ENCODE measurements around the gene IL17F. TPM values are rescaled to one million over a fixed set of nuclear protein-coding genes. Genes with fewer than 3 reads are reported as not detected.

The IL17F gene
- not detected for total RNA-seq

DNA sequence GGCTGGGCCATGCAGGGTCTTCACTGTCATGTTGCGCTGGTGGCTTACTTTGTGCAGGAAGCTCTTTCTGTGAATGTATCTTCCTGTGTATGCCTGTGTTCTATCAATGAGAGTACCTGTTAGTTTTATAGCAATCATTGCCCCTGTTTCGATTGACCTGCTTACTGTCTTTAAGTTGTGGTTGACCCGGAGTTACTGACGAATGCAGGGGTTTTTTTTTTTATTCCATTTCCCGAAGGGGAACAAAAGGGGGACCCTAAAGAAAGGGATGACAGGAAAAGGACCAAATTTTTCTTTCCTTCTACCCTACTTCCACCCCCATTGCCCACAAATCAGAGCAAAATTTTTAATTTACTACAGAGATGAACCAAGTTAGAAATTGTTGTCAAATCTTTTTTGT, at the start of gene IL17F:
Gene IL17F (minus strand): TSS at position 101 of the 400 bp plus-strand sequence. CDS start 71 bp downstream, at position 30.
- H3K4me3 ChIP-seq: no peak within 1 kb of the TSS
- H3K27ac ChIP-seq: no peak within 1 kb of the TSS
- no peaks in the 10 kb centered on the region for H3K27me3 ChIP-seq
- no peak for TF ChIP-seq POLR2A (IDR thresholded peaks at IDR 0.05)
- TF ChIP-seq POLR2AphosphoS5 (IDR thresholded peaks at IDR 0.05; ENCODE audit: insufficient read depth in 1 of 2, low read depth in 1 of 2): no peak
- TF ChIP-seq, protein P1, sequence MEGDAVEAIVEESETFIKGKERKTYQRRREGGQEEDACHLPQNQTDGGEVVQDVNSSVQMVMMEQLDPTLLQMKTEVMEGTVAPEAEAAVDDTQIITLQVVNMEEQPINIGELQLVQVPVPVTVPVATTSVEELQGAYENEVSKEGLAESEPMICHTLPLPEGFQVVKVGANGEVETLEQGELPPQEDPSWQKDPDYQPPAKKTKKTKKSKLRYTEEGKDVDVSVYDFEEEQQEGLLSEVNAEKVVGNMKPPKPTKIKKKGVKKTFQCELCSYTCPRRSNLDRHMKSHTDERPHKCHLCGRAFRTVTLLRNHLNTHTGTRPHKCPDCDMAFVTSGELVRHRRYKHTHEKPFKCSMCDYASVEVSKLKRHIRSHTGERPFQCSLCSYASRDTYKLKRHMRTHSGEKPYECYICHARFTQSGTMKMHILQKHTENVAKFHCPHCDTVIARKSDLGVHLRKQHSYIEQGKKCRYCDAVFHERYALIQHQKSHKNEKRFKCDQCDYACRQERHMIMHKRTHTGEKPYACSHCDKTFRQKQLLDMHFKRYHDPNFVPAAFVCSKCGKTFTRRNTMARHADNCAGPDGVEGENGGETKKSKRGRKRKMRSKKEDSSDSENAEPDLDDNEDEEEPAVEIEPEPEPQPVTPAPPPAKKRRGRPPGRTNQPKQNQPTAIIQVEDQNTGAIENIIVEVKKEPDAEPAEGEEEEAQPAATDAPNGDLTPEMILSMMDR (IDR thresholded peaks at IDR 0.05): no peak
- DNase-seq (ENCODE audit: extremely low spot score in 2 of 2): no peak
- H3K36me3 ChIP-seq: no peaks in the 10 kb centered on the region
- intact Hi-C loops (cut with DNase I): no loop called here
- no peaks in the 10 kb centered on the region for H3K9me3 ChIP-seq
- H3K4me1 ChIP-seq: no peaks in the 10 kb centered on the region

DNA sequence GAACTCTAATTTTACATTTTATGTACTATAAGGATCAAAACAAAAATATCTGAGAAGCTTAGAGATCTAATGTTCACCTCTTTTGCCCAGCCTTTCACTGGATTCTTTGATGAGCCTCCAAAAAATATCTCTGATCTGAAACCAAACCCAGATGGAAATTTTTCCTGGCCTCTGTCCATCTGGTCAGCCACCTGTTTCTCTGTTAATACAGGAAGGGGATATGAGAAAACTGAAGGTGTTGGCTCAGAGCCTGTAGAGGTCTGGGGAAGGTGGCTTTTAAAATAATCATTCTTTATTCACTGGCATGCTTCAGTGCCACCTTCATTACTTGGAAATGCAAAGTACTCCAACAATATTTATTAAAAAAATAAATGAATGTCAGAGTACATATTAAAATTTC, 48.8 kb upstream of the IL17F start:
- DNase-seq (ENCODE audit: extremely low spot score in 2 of 2): no peak
- Histone ChIP-seq H3K27me3 (no peaks in the 10 kb centered on the region), H3K4me3 (no peak overlapping the region), H3K27ac (no peak overlapping the region), H3K36me3 (no peaks in the 10 kb centered on the region), H3K4me1 (no peaks in the 10 kb centered on the region), H3K9me3 (no peaks in the 10 kb centered on the region)
- TF ChIP-seq POLR2A (IDR thresholded peaks at IDR 0.05) (no peak), POLR2AphosphoS5 (IDR thresholded peaks at IDR 0.05; ENCODE audit: insufficient read depth in 1 of 2, low read depth in 1 of 2) (no peak)
- TF ChIP-seq, protein P1 (IDR thresholded peaks at IDR 0.05): no peak
- intact Hi-C loops (cut with DNase I): no loop called here

DNA sequence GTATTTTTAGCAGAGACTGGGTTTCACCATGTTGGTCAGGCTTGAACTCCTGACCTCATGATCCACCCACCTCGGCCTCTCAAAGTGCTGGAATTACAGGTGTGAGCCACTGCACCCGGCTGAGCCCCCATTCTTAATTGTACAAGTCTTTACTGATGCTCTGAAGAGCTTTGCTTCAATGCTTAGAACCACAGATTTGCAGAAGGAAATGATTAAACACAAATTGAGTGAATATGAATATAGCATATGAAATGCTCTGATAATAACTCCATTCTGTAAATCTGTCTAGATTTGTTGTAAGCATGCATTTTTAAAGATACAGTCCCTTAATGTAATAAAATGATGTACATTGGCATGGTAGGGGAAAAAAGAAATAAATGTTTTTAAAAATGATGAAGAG, 44.5 kb upstream of the IL17F start:
- no peak overlapping the region for H3K27ac ChIP-seq
- no peaks in the 10 kb centered on the region for H3K36me3 ChIP-seq
- TF ChIP-seq POLR2A (IDR thresholded peaks at IDR 0.05) (no peak), POLR2AphosphoS5 (IDR thresholded peaks at IDR 0.05; ENCODE audit: insufficient read depth in 1 of 2, low read depth in 1 of 2) (no peak)
- TF ChIP-seq, protein P1 (IDR thresholded peaks at IDR 0.05): no peak
- no peak for DNase-seq (ENCODE audit: extremely low spot score in 2 of 2)
- H3K27me3 ChIP-seq: no peaks in the 10 kb centered on the region
- peaks cover 14% of the 10 kb centered on the region for H3K4me1 ChIP-seq
- H3K9me3 ChIP-seq: no peaks in the 10 kb centered on the region
- intact Hi-C loops (cut with DNase I): loop anchor here (10.0 kb wide), 1 partner anchor 96 kb away; no protein-coding TSS in a partner anchor
- H3K4me3 ChIP-seq: no peak overlapping the region

DNA sequence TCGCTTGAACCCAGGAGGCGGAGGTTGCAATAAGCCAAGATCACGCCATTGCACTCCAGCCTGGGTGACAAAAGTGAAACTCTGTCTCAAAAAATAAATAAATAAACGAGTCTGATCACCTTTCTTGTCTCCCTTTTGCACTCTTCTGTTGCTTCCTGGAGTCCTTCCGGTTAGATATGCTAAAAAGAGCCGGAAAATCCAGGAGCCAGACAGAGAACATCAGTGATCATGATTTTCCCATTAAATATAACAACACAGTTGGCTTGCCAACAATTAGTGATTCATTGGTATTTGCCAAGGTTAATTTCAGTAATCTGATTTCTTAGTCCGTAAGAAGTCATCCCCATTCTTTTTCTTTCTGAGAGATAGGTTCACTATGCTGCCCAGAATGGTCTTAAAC, 43.9 kb upstream of the IL17F start:
- intact Hi-C loops (cut with DNase I): loop anchor here (10.0 kb wide), 1 partner anchor 97 kb away; no protein-coding TSS in a partner anchor
- Histone ChIP-seq H3K36me3 (no peaks in the 10 kb centered on the region), H3K4me1 (peaks cover 18% of the 10 kb centered on the region), H3K27me3 (no peaks in the 10 kb centered on the region), H3K27ac (no peak overlapping the region), H3K4me3 (no peak overlapping the region), H3K9me3 (no peaks in the 10 kb centered on the region)
- no peak for DNase-seq (ENCODE audit: extremely low spot score in 2 of 2)
- TF ChIP-seq POLR2AphosphoS5 (IDR thresholded peaks at IDR 0.05; ENCODE audit: insufficient read depth in 1 of 2, low read depth in 1 of 2) (no peak), POLR2A (IDR thresholded peaks at IDR 0.05) (no peak)
- TF ChIP-seq, protein P1 (IDR thresholded peaks at IDR 0.05): no peak

DNA sequence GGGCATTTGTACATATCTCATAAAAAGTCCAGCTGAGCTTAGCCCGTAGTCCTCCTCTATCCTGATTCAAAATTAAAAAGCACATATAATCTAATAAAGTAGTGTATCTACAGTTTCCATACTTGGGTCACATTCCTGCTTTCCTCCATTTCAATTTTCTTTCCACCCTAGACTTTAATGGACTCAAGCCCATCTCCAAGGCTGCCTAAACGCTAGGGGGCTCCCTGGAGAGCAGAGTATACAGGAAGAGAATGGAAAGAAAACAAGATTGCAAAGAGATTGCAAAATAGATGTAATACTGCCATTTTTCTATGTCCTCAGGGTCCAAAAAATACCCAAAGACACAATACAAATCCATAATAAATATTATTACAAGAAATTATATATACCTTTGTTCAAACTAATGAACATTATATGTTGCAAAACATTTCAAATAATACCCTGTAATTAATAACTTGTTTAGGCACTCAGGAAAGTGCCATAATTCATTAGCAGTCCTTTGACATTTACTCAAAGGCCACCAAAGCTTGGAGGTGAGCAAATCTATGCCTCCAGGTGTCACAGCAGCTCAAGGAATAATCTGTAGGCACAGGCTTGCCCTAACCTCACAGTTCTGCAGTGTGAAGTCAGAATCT, 42.6 kb upstream of the IL17F start:
- peaks cover 23% of the 10 kb centered on the region for H3K4me1 ChIP-seq
- H3K27me3 ChIP-seq: no peaks in the 10 kb centered on the region
- H3K27ac ChIP-seq: no peak overlapping the region
- TF ChIP-seq POLR2A (IDR thresholded peaks at IDR 0.05) (no peak), POLR2AphosphoS5 (IDR thresholded peaks at IDR 0.05; ENCODE audit: insufficient read depth in 1 of 2, low read depth in 1 of 2) (peak in 1 of 2 donors; percentile 41)
- TF ChIP-seq, protein P1 (IDR thresholded peaks at IDR 0.05): no peak
- H3K36me3 ChIP-seq: peaks cover 0 to 8% of the 10 kb centered on the region in 2 donors
- DNase-seq (ENCODE audit: extremely low spot score in 2 of 2): no peak
- no peak overlapping the region for H3K4me3 ChIP-seq
- intact Hi-C loops (cut with DNase I): loop anchor here (10.0 kb wide), 1 partner anchor 98 kb away; no protein-coding TSS in a partner anchor
- no peaks in the 10 kb centered on the region for H3K9me3 ChIP-seq
